H9 (cell line): ENCODE measurements around the gene KRT1. TPM values are rescaled to one million over a fixed set of nuclear protein-coding genes. Genes with fewer than 3 reads are reported as not detected.

Experiments used
- DNase-seq: peaks from one replicate; pipeline ENCODE4 v3.0.0-alpha.2; 2017
- H2AFZ ChIP-seq: one replicate; pipeline ENCODE4 v1.6.1; 2013; ENCODE audit warnings: mild to moderate bottlenecking, low read length, control low read depth, moderate library complexity
- H2AK5ac ChIP-seq: 2 replicates; pipeline ENCODE4 v1.6.1; 2013; ENCODE audit warnings: low read length, control low read depth, mixed read lengths; ENCODE audit not compliant: insufficient read length
- H2BK120ac ChIP-seq: one replicate; pipeline ENCODE4 v1.6.1; 2013; ENCODE audit warnings: low read depth, mild to moderate bottlenecking, low read length, control low read depth, inconsistent platforms; ENCODE audit not compliant: poor library complexity, severe bottlenecking
- H2BK12ac ChIP-seq: 2 replicates; pipeline ENCODE4 v1.6.1; 2013; ENCODE audit warnings: low read length, control low read depth, mixed read lengths, low read depth; ENCODE audit not compliant: insufficient read length
- H2BK15ac ChIP-seq: 2 replicates; pipeline ENCODE4 v1.6.1; 2013; ENCODE audit warnings: low read depth, low read length, control low read depth
- H2BK20ac ChIP-seq: one replicate; pipeline ENCODE4 v1.6.1; 2013; ENCODE audit warnings: low read depth, mild to moderate bottlenecking, low read length, control low read depth, inconsistent platforms; ENCODE audit not compliant: poor library complexity, severe bottlenecking
- H2BK5ac ChIP-seq: 2 replicates; pipeline ENCODE4 v1.6.1; 2013; ENCODE audit warnings: low read length, control low read depth, mixed read lengths; ENCODE audit not compliant: insufficient read length
- H3K14ac ChIP-seq: 2 replicates; pipeline ENCODE4 v1.6.1; 2013; ENCODE audit warnings: low read length, control low read depth; ENCODE audit not compliant: insufficient read depth
- H3K18ac ChIP-seq: 2 replicates; pipeline ENCODE4 v1.6.1; 2013; ENCODE audit warnings: low read depth, mild to moderate bottlenecking, mixed read lengths, low read length, control low read depth; ENCODE audit not compliant: insufficient read length
- H3K23ac ChIP-seq: 2 replicates; pipeline ENCODE4 v1.6.1; 2013; ENCODE audit warnings: low read length, control low read depth, mixed read lengths, low read depth; ENCODE audit not compliant: insufficient read length
- H3K23me2 ChIP-seq: 2 replicates; pipeline ENCODE4 v1.6.1; 2013; ENCODE audit warnings: low read depth, mild to moderate bottlenecking, mixed read lengths, low read length, control low read depth; ENCODE audit not compliant: insufficient read length, poor library complexity, severe bottlenecking
- H3K27ac ChIP-seq: 2 replicates; pipeline ENCODE4 v1.5.1; 2013; ENCODE audit warnings: low read length, control low read depth, mixed read lengths, low read depth; ENCODE audit not compliant: insufficient read length
- H3K27me3 ChIP-seq: 2 replicates; pipeline ENCODE4 v1.6.1; 2013; ENCODE audit warnings: low read length, control low read depth, inconsistent platforms; ENCODE audit not compliant: insufficient read depth
- H3K4ac ChIP-seq: 2 replicates; pipeline ENCODE4 v1.6.1; 2013; ENCODE audit warnings: low read depth, mild to moderate bottlenecking, control low read depth, inconsistent platforms, low read length, moderate library complexity
- H3K4me1 ChIP-seq: 2 replicates; pipeline ENCODE4 v1.6.1; 2013; ENCODE audit warnings: low read length, control low read depth, inconsistent platforms; ENCODE audit not compliant: insufficient read depth
- H3K4me2 ChIP-seq: 2 replicates; pipeline ENCODE4 v1.6.1; 2013; ENCODE audit warnings: low read length, control low read depth, mixed read lengths; ENCODE audit not compliant: insufficient read length, insufficient read depth
- H3K56ac ChIP-seq: 2 replicates; pipeline ENCODE4 v1.6.1; 2013; ENCODE audit warnings: low read depth, mild to moderate bottlenecking, mixed read lengths, low read length, control low read depth; ENCODE audit not compliant: insufficient read length
- H3K79me1 ChIP-seq: 2 replicates; pipeline ENCODE4 v1.6.1; 2013; ENCODE audit warnings: low read depth, mild to moderate bottlenecking, moderate library complexity, low read length, control low read depth, inconsistent platforms; ENCODE audit not compliant: insufficient read depth, poor library complexity, severe bottlenecking
- H3K79me2 ChIP-seq: 2 replicates; pipeline ENCODE4 v1.6.1; 2013; ENCODE audit warnings: low read length, control low read depth, inconsistent platforms; ENCODE audit not compliant: insufficient read depth
- H3K9ac ChIP-seq: 2 replicates; pipeline ENCODE4 v1.6.1; 2013; ENCODE audit warnings: low read length, control low read depth, mixed read lengths; ENCODE audit not compliant: insufficient read length; ENCODE audit errors: extremely low read depth
- H3K9me3 ChIP-seq: one replicate; pipeline ENCODE4 v1.6.1; 2013; ENCODE audit warnings: low read depth, low read length, inconsistent platforms; ENCODE audit not compliant: control insufficient read depth
- H3T11ph ChIP-seq: one replicate; pipeline ENCODE4 v1.6.1; 2013; ENCODE audit warnings: mild to moderate bottlenecking, low read length, control low read depth, inconsistent platforms
- H4K20me1 ChIP-seq: one replicate; pipeline ENCODE4 v1.6.1; 2013; ENCODE audit not compliant: control insufficient read depth, insufficient read length, insufficient read depth
- H4K5ac ChIP-seq: 2 replicates; pipeline ENCODE4 v1.6.1; 2013; ENCODE audit warnings: low read depth, mild to moderate bottlenecking, mixed read lengths, low read length, control low read depth; ENCODE audit not compliant: insufficient read length
- H4K8ac ChIP-seq: replicated peaks from 2 replicates; pipeline ENCODE4 v1.6.1; 2013; ENCODE audit warnings: low read length, control low read depth, mixed read lengths, low read depth; ENCODE audit not compliant: insufficient read length
- H4K91ac ChIP-seq: 2 replicates; pipeline ENCODE4 v1.6.1; 2013; ENCODE audit warnings: low read depth, mild to moderate bottlenecking, moderate library complexity, mixed read lengths, low read length, control low read depth; ENCODE audit not compliant: insufficient read length
- H3K27ac Mint-ChIP-seq, 3 experiments: 2 replicates in 2 of 3; 3 replicates in 1 of 3; pipeline ENCODE4 v1.8.0; 2020 to 2021; ENCODE audit warnings: mixed read lengths in 3 of 3, mild to moderate bottlenecking in 1 of 3, moderate library complexity in 1 of 3
- H3K27me3 Mint-ChIP-seq: 2 replicates; pipeline ENCODE4 v1.8.0; 2021; ENCODE audit warnings: low read depth, mild to moderate bottlenecking, moderate library complexity, mixed read lengths
- H3K36me3 Mint-ChIP-seq, 3 experiments: 2 replicates in 2 of 3; 3 replicates in 1 of 3; pipeline ENCODE4 v1.8.0; 2020 to 2021; ENCODE audit warnings: low read depth in 3 of 3, mixed read lengths in 3 of 3; ENCODE audit not compliant: insufficient read depth in 1 of 3
- H3K4me1 Mint-ChIP-seq, 2 experiments: 2 replicates each; pipeline ENCODE4 v1.8.0; 2020; ENCODE audit warnings: mixed read lengths in 2 of 2
- H3K4me3 Mint-ChIP-seq, 2 experiments: 2 replicates in 1 of 2; 3 replicates in 1 of 2; pipeline ENCODE4 v1.8.0; 2020 to 2021; ENCODE audit warnings: mild to moderate bottlenecking in 2 of 2, mixed read lengths in 2 of 2, moderate library complexity in 1 of 2
- H3K9me3 Mint-ChIP-seq, 2 experiments: 2 replicates in 1 of 2; 3 replicates in 1 of 2; pipeline ENCODE4 v1.8.0; 2020; ENCODE audit warnings: mild to moderate bottlenecking in 2 of 2, mixed read lengths in 2 of 2, moderate library complexity in 1 of 2
- WGBS: extraction: QIAGEN DNeasy Blood & Tissue Kit; methylation state at CpG from one replicate; pipeline ENCODE4 v1.1.7; 2013; ENCODE audit warnings: missing lambda C conversion rate, low lambda C conversion rate, mixed read lengths; ENCODE audit not compliant: insufficient read length; ENCODE audit errors: extremely low coverage; 5-methylcytosine and 5-hydroxymethylcytosine counted together
- total RNA-seq: library from RNA; stranded (reverse); gene quantifications from 2 replicates; pipeline ENCODE4 v1.2.1, GENCODE V29; 2021
- TF ChIP-seq, protein P1 (sequence below): fragments of 200-600 bp; sonication (generic); conservative IDR thresholded peaks from 3 replicates; pipeline ENCODE4 v1.8.0; 2021; ENCODE audit warnings: antibody characterized with exemption, mild to moderate bottlenecking

The KRT1 gene
- total RNA-seq, 1 experiment from 2014 or later = not detected

DNA sequence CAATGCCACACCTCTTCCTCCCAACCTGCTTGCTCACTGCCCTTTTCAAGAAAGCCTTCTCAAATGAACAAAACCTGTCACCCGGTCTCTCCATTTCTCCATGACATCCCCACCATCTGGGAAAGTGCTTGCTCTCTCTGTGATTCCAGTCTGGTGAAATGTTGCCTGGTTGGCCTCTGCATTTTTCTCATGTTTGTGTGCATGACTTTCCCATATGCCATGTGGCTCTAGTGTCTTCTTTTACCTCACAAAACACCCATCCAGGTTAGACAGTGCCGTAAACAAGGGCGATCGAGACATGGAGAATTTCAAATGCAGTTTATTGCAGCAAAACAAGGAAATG lies 5.8 kb downstream of the KRT1 start:
- no peak overlapping the region for H3K27ac Mint-ChIP-seq
- no peak overlapping the region for H2BK5ac ChIP-seq
- no peaks in the 10 kb centered on the region for H3K79me2 ChIP-seq
- H3K9me3 ChIP-seq = no peaks in the 10 kb centered on the region
- no peak overlapping the region for H3K4ac ChIP-seq
- H3K27me3 ChIP-seq = no peaks in the 10 kb centered on the region
- H3K56ac ChIP-seq = no peak overlapping the region
- no peak overlapping the region for H3K18ac ChIP-seq
- H2BK20ac ChIP-seq = no peak overlapping the region
- peaks cover 14% of the 10 kb centered on the region for H3K27me3 Mint-ChIP-seq
- H3T11ph ChIP-seq = no peak overlapping the region
- H2AFZ ChIP-seq = no peak overlapping the region
- TF ChIP-seq, protein P1, sequence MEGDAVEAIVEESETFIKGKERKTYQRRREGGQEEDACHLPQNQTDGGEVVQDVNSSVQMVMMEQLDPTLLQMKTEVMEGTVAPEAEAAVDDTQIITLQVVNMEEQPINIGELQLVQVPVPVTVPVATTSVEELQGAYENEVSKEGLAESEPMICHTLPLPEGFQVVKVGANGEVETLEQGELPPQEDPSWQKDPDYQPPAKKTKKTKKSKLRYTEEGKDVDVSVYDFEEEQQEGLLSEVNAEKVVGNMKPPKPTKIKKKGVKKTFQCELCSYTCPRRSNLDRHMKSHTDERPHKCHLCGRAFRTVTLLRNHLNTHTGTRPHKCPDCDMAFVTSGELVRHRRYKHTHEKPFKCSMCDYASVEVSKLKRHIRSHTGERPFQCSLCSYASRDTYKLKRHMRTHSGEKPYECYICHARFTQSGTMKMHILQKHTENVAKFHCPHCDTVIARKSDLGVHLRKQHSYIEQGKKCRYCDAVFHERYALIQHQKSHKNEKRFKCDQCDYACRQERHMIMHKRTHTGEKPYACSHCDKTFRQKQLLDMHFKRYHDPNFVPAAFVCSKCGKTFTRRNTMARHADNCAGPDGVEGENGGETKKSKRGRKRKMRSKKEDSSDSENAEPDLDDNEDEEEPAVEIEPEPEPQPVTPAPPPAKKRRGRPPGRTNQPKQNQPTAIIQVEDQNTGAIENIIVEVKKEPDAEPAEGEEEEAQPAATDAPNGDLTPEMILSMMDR = no peak
- no peaks in the 10 kb centered on the region for H3K36me3 Mint-ChIP-seq
- no peak overlapping the region for H4K5ac ChIP-seq
- H3K79me1 ChIP-seq = no peaks in the 10 kb centered on the region
- no peak overlapping the region for H3K4me2 ChIP-seq
- H2BK120ac ChIP-seq = no peak overlapping the region
- H4K91ac ChIP-seq = no peak overlapping the region
- no peaks in the 10 kb centered on the region for H3K4me1 ChIP-seq
- no peak overlapping the region for H4K8ac ChIP-seq
- H3K23me2 ChIP-seq = no peaks in the 10 kb centered on the region
- H3K23ac ChIP-seq = no peak overlapping the region
- H3K4me1 Mint-ChIP-seq = no peaks in the 10 kb centered on the region
- no peaks in the 10 kb centered on the region for H4K20me1 ChIP-seq
- H2AK5ac ChIP-seq = no peak overlapping the region
- WGBS = no CpG with 5 or more reads among the region's 4 CpGs
- no peaks in the 10 kb centered on the region for H3K9me3 Mint-ChIP-seq
- DNase-seq = no peak
- H2BK12ac ChIP-seq = no peak overlapping the region
- H2BK15ac ChIP-seq = no peak overlapping the region
- H3K9ac ChIP-seq = no peak overlapping the region
- no peak overlapping the region for H3K4me3 Mint-ChIP-seq
- no peak overlapping the region for H3K14ac ChIP-seq
- no peak overlapping the region for H3K27ac ChIP-seq
